Pericardium fibroblast (primary cell): Measurements from ENCODE around the gene ATAD3C. TPM values are rescaled to one million over a fixed set of nuclear protein-coding genes. Genes with fewer than 3 reads are reported as not detected.

Experiments used
- total RNA-seq: library from RNA; depleted of rRNA; stranded (reverse); fragments of >200 nt; gene quantifications from 2 replicates; pipeline ENCODE4 v1.2.3, GENCODE V29; 2015

ATAD3C gene, protein sequence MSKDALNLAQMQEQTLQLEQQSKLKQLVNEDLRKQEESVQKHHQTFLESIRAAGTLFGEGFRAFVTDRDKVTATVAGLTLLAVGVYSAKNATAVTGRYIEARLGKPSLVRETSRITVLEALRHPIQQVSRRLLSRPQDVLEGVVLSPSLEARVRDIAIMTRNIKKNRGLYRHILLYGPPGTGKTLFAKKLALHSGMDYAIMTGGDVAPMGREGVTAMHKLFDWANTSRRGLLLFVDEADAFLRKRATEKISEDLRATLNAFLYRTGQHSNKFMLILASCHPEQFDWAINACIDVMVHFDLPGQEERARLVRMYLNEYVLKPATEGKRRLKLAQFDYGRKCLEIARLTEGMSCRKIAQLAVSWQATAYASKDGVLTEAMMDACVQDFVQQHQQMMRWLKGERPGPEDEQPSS
- under 0.01 TPM in 1 of 2 replicates, not detected in the other for total RNA-seq

DNA sequence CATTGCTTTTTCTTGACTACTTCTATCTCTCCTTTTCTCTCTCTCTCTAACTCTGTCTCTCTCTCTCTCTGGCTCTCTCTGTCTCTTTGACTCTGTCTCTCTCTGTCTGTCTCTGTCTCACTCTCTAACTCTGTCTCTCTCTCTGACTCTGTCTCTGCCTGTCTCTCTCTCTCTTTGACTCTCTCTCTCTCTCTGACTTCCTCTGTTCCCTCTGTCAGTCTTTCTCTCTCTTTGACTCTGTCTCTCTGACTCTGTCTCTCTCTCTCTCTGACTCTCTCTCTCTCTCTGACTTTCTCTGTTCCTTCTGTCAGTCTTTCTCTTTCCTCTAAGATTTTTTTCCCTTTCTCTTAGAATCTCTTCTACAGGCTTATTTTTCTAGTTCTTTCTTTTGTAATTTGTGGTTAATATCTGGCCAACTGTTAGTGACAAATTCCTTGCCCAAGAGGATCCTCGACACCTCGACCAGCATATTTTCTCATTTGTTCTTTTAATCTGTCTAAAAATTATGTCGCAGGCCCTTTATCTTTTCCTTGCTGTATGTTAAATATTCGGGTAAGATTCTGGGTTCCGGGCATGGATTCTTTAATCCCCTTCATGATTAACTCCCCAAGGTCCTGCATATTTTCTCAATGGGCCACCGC, at the start of gene ATAD3C:
ATAD3C (plus strand) TSS at position 591 of the 641 bp plus-strand sequence. CDS start 995 bp downstream, outside the sequence.

DNA sequence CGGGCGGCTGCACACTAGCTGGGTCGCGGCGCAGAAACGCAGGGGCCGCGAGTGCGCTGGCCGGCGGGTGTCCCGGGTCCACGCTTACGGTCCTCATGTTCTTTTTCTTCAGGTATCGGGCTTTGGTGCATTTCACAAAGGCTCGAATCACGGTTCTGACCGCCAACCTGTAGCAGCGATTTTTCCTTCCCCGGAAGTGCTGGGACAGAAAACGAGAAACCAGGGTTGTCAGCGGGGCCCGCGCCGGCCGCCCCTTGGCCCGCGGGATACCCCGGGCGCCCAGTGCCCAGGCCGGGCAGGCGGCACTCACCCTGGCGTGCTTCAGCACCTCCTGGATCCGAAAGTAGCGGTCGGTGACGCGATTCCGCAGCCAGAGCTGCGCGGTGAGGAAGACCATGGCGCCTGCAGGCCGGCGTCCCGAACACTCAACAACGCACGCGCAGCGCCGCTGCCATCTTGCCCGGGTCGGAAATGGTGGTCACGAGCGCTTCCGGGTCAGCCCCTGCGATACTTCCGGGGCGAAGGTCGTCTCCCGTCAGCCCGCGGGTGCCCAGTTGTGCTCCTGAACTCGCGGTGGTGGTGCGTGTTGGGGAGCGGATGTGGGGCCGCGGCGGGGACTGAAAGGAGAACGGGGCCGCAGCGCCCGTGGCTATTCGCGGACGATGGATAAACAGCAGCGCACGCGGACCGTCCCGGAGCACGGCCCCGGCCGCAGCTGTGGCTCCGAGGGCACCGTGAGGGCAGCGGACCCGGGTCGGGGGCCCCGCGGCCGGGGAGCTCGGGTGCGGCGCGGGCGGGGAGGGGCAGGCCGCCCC, 42.5 kb upstream of the ATAD3C start, which contains the start of gene MRPL20:
MRPL20 (minus strand) TSS at position 473 of the 815 bp plus-strand sequence; CDS start at position 397, 76 bp downstream.

DNA sequence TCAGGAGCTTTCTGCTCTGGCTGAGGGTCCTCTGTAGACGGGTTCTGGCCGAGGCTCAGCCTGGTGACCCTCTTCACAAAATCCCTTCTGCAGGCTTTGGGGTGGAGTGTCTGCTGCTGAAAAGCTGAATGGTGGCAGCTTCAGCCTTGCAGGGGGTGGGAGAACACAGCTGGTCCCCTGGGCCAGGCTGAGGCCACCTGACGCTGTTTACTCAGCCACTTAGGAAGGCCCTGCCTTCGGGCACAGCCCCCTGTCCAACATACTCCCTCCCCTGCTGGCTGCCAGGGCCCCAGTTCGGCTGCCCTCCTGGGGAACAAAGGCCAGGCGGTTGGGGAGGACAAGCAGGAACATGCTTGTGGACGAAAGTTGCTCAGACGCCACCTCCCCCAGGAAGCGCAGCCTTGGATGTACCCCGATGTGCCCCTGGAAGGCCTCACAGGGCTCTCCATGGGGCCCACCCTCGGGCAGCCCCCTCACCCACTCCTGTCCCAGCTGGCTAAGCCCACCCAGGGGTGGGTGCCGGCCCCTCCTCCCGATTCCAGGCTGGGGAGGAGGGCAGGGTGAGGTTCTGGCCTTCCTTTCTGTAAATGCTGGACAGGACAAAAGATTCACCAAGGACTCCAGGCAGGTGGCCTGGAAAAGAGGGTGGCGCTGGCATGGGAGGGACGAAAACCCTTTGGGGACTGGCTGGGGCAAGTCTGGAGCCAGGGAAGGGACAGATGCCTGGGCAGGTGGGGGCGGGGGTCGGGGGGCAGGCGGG, 28.2 kb upstream of the ATAD3C start, which contains the start of gene ANKRD65:
ANKRD65 (minus strand) TSS at position 130 of the 760 bp plus-strand sequence. CDS start 271 bp downstream, outside the sequence.

DNA sequence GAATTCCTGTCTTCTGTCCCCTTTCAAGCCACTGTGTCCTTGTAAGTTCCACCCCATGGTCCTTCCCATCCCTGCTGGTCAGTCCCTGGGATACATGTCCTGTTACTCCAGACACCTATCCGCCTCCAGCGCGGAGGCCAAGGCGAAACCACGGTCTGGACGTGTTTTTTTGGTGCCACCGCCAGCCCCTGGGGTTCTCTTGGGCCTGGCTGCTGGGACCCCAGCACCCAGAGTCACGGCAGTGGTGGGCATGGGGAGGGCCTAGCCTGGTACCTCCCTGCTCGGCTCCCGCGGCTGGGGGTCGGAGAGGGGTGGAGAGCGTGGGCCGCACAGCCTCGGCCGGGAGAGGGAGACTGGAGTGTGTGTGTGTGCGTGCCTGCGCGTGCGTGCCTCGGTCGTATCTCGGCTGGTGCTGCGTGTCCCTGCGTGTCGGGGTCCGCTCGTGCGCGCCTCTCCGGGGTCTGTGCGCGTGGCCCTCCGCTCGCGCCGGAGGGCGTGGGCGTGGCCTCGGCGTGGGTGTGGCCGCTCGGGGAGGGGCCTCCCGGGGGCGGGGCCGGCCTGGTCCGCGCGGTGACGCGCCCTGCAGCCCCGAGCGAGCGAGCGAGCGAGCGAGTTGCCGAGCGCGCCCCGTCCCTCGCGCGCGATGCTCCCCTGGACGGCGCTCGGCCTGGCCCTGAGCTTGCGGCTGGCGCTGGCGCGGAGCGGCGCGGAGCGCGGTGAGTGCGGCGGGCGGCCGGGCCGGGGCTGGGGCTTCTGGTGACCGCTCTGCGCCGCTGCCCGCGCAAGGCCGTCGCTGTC, 14.2 kb upstream of the ATAD3C start, which contains the start of gene VWA1:
VWA1 (plus strand) TSS at position 585 of the 798 bp plus-strand sequence; CDS start at position 644, 59 bp downstream.

DNA sequence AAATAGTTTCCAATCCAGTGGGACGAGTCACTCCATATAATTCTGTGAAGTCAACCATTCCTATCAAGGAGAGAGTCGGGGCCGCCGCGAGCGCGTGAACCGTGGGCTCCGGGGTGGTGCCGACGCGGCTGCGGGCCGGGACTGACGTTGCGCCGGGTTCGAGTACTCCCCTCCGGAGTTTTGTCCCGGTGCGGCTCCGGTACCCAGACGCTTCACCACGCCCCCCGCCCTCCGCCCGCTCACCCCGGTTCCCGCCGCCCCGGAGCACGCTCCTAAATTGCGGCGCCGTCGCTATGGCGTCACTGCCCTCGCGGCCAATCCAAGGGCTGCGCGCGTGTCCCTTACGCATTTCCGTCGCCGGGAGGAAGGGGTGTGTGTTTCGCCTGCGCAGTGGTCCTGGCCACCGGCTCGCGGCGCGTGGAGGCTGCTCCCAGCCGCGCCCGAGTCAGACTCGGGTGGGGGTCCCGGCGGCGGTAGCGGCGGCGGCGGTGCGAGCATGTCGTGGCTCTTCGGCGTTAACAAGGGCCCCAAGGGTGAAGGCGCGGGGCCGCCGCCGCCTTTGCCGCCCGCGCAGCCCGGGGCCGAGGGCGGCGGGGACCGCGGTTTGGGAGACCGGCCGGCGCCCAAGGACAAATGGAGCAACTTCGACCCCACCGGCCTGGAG, 22.0 kb downstream of the ATAD3C start, which contains the start of gene ATAD3B:
ATAD3B (plus strand) TSS at position 377 of the 664 bp plus-strand sequence; CDS start at position 497, 120 bp downstream.

DNA sequence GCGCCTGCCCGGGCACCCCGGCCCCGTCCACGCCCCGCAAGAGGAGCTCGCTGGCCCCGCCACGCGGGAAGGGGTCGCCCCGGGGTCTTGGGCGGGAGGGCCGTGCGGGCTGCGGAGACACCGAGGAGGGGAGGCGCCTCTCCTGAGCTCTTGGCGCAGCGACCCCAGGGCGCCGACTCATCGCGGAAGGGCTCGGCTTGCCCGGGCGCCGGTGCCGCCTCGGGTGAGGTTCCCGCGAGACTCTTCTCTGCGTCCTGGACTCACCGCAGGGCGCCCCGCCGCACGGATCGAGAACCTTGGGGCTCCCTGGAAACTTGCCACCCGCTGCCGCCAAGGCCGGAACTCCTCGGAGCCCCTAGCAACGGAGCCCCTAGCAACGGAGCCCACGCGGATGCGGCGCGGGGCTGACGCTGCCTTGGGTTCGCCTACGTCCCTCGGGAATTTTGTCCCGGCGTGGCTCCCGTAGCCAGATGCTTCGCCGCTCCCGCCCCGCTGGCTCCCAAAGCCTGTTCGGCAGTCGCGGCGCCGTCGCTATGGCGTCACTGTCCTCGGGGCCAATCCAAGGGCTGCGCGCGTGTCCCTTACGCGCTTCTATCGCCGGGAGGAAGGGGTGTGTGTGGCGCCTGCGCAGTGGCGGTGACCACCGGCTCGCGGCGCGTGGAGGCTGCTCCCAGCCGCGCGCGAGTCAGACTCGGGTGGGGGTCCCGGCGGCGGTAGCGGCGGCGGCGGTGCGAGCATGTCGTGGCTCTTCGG, 62.2 kb downstream of the ATAD3C start, which contains the start of gene ATAD3A:
ATAD3A (plus strand) TSS at position 630 of the 753 bp plus-strand sequence; CDS start at position 737, 107 bp downstream.

Other genes starting within 250 kb of the ATAD3C start
- gene TNFRSF18, start 243.1 kb upstream of the ATAD3C start, total RNA-seq: not detected in 2 replicates
- not detected in 2 replicates for gene TNFRSF4, start 235.5 kb upstream of the ATAD3C start, total RNA-seq
- 162 and 228 TPM in 2 replicates for gene SDF4, start 217.7 kb upstream of the ATAD3C start, total RNA-seq
- gene B3GALT6, start 217.5 kb upstream of the ATAD3C start, total RNA-seq: 34.2 and 34.5 TPM in 2 replicates
- 0.26 and 3.9 TPM in 2 replicates for gene C1QTNF12, start 203.0 kb upstream of the ATAD3C start, total RNA-seq
- 25.6 and 36.6 TPM in 2 replicates for gene UBE2J2, start 175.8 kb upstream of the ATAD3C start, total RNA-seq
- 0.82 and 5.0 TPM in 2 replicates for gene SCNN1D, start 169.3 kb upstream of the ATAD3C start, total RNA-seq
- 28.4 and 41.5 TPM in 2 replicates for gene ACAP3, start 141.8 kb upstream of the ATAD3C start, total RNA-seq
- gene PUSL1, start 141.1 kb upstream of the ATAD3C start, total RNA-seq: 36.8 and 39.9 TPM in 2 replicates
- 66.6 and 67.9 TPM in 2 replicates for gene INTS11, start 125.0 kb upstream of the ATAD3C start, total RNA-seq
- gene CPTP, start 124.9 kb upstream of the ATAD3C start, total RNA-seq: 28.4 and 40.4 TPM in 2 replicates
- 0.35 TPM in 1 of 2 replicates, not detected in the other for gene TAS1R3, start 118.4 kb upstream of the ATAD3C start, total RNA-seq
- gene DVL1, start 100.3 kb upstream of the ATAD3C start, total RNA-seq: 48.9 and 51.7 TPM in 2 replicates
- gene MXRA8, start 91.1 kb upstream of the ATAD3C start, total RNA-seq: 368 and 672 TPM in 2 replicates
- gene AURKAIP1, start 74.5 kb upstream of the ATAD3C start, total RNA-seq: 101 and 136 TPM in 2 replicates
- gene CCNL2, start 50.4 kb upstream of the ATAD3C start, total RNA-seq: 92.3 and 98.2 TPM in 2 replicates
- gene MRPL20, start 42.4 kb upstream of the ATAD3C start, total RNA-seq: 102 and 107 TPM in 2 replicates
- gene ANKRD65, start 28.4 kb upstream of the ATAD3C start, total RNA-seq: 0.35 and 2.9 TPM in 2 replicates
- 12.3 and 18.0 TPM in 2 replicates for gene VWA1, start 14.0 kb upstream of the ATAD3C start, total RNA-seq
- 8.0 and 27.4 TPM in 2 replicates for gene ATAD3B, start 22.1 kb downstream of the ATAD3C start, total RNA-seq
- 23.4 and 27.7 TPM in 2 replicates for gene ATAD3A, start 62.5 kb downstream of the ATAD3C start, total RNA-seq
- gene TMEM240, start 90.9 kb downstream of the ATAD3C start, total RNA-seq: 4.1 and 6.1 TPM in 2 replicates
- 134 and 149 TPM in 2 replicates for gene SSU72, start 125.2 kb downstream of the ATAD3C start, total RNA-seq
- gene FNDC10, start 150.4 kb downstream of the ATAD3C start, total RNA-seq: 22.8 and 23.8 TPM in 2 replicates
- 57.9 and 64.6 TPM in 2 replicates for gene MIB2, start 165.8 kb downstream of the ATAD3C start, total RNA-seq
- gene MMP23B, start 182.5 kb downstream of the ATAD3C start, total RNA-seq: 117 and 174 TPM in 2 replicates
- gene CDK11B, start 209.3 kb downstream of the ATAD3C start, total RNA-seq: 7.5 and 11.3 TPM in 2 replicates
- 20.1 and 42.9 TPM in 2 replicates for gene SLC35E2B, start 243.1 kb downstream of the ATAD3C start, total RNA-seq